Loucy (cell line): ENCODE data around the gene FITM2.

ENCODE experiments used
- H2AFZ ChIP-seq: fragments of 200-600 bp; sonication (generic); 2 replicates; pipeline ENCODE4 v1.6.0; 2016; ENCODE audit warnings: antibody characterized with exemption, mild to moderate bottlenecking, low read length, moderate library complexity
- H3F3A ChIP-seq: fragments of 200-600 bp; 2 replicates; pipeline ENCODE4 v1.6.0; 2016; ENCODE audit warnings: antibody characterized with exemption, low read depth, mild to moderate bottlenecking
- H3K27me3 ChIP-seq: fragments of 200-600 bp; sonication (generic); 2 replicates; pipeline ENCODE4 v1.6.1; 2014; ENCODE audit warnings: low read length, mild to moderate bottlenecking; ENCODE audit not compliant: insufficient read depth, poor library complexity, severe bottlenecking
- H3K36me3 ChIP-seq: fragments of 200-600 bp; sonication (generic); 2 replicates; pipeline ENCODE4 v1.6.1; 2016; ENCODE audit warnings: low read length; ENCODE audit not compliant: insufficient read depth
- H3K4me1 ChIP-seq: fragments of 200-600 bp; sonication (generic); 2 replicates; pipeline ENCODE4 v1.5.1; 2014; ENCODE audit warnings: low read length, mild to moderate bottlenecking; ENCODE audit not compliant: insufficient read depth, poor library complexity, severe bottlenecking
- H3K4me2 ChIP-seq: fragments of 200-600 bp; sonication (generic); 2 replicates; pipeline ENCODE4 v1.6.0; 2014; ENCODE audit warnings: antibody characterized with exemption, low read length, low read depth, mild to moderate bottlenecking; ENCODE audit not compliant: poor library complexity, severe bottlenecking
- H3K4me3 ChIP-seq: fragments of 200-600 bp; sonication (generic); 2 replicates; pipeline ENCODE4 v1.5.1; 2014; ENCODE audit warnings: low read length, mild to moderate bottlenecking, mixed read lengths; ENCODE audit not compliant: poor library complexity, severe bottlenecking
- H3K79me2 ChIP-seq: fragments of 200-600 bp; sonication (generic); 2 replicates; pipeline ENCODE4 v1.6.1; 2014; ENCODE audit warnings: low read length; ENCODE audit not compliant: insufficient read depth
- H3K9ac ChIP-seq: fragments of 200-600 bp; sonication (generic); 2 replicates; pipeline ENCODE4 v1.6.0; 2014; ENCODE audit warnings: mild to moderate bottlenecking, low read depth, low read length, moderate library complexity; ENCODE audit not compliant: poor library complexity, severe bottlenecking
- H3K9me2 ChIP-seq: fragments of 200-600 bp; sonication (generic); replicated peaks from 2 replicates; pipeline ENCODE4 v1.6.1; 2016; ENCODE audit warnings: low read depth, low read length, mixed read lengths
- H3K9me3 ChIP-seq: fragments of 200-600 bp; sonication (generic); 2 replicates; pipeline ENCODE4 v1.6.1; 2014; ENCODE audit warnings: mild to moderate bottlenecking, antibody characterized with exemption, low read length, low read depth; ENCODE audit not compliant: insufficient read depth
- H4K20me1 ChIP-seq: fragments of 200-600 bp; sonication (generic); 2 replicates; pipeline ENCODE4 v1.6.0; 2014; ENCODE audit warnings: antibody characterized with exemption, low read length, mild to moderate bottlenecking; ENCODE audit not compliant: insufficient read depth, poor library complexity, severe bottlenecking
- EZH2phosphoT487 ChIP-seq: fragments of 200-600 bp; IDR thresholded peaks from 2 replicates; pipeline ENCODE4 v1.6.1; 2018; ENCODE audit warnings: antibody characterized with exemption, mild to moderate bottlenecking, moderate library complexity, borderline replicate concordance
- TF ChIP-seq, protein P1 (sequence below): fragments of 200-600 bp; sonication (generic); conservative IDR thresholded peaks from 2 replicates; pipeline ENCODE4 v1.5.1; 2014; ENCODE audit warnings: mild to moderate bottlenecking, antibody characterized with exemption, low read length

Gene FITM2

DNA sequence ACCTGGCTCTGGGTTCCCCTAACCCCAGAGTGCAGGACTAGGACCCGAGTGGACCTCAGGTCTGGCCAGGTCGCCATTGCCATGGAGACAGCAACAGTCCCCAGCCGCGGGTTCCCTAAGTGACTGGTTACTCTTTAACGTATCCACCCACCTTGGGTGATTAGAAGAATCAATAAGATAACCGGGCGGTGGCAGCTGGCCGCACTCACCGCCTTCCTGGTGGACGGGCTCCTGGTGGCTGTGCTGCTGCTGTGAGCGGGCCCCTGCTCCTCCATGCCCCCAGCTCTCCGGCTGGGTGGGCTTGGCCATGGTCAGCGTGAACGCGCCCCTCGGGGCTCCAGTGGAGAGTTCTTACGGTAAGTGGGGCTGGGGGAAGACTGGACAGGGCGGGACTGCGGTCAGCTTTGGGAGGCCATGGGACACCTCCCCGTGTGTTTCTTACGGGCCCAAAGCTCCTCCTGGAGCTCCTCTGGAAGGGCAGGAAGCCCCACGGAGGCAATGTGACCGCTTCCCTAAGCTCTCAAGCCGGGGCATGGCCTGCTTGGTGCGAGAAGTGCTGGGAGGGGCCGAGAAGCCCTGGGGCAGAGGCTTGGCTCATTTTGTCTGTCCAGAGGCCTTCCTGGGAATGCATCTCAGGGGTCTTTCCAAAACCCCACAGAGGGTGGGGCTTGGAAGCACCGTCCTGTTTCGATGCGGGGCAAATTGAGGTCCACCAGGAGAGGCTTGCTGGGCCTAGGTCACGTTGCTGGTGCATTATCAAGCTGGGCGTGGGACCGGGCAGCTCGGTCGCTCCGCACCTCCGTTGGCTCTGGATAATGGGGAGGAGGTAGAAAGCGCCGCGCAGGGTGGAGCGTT is 44.7 kb upstream of the FITM2 start, which contains the start of gene HNF4A:
HNF4A (plus strand) TSS at position 202 of the 855 bp plus-strand sequence; CDS start at position 308, 106 bp downstream.
- H3K9me3 ChIP-seq: no peaks in the 10 kb centered on the region
- H3K4me3 ChIP-seq: no peak within 1 kb of the TSS
- TF ChIP-seq, protein P1, sequence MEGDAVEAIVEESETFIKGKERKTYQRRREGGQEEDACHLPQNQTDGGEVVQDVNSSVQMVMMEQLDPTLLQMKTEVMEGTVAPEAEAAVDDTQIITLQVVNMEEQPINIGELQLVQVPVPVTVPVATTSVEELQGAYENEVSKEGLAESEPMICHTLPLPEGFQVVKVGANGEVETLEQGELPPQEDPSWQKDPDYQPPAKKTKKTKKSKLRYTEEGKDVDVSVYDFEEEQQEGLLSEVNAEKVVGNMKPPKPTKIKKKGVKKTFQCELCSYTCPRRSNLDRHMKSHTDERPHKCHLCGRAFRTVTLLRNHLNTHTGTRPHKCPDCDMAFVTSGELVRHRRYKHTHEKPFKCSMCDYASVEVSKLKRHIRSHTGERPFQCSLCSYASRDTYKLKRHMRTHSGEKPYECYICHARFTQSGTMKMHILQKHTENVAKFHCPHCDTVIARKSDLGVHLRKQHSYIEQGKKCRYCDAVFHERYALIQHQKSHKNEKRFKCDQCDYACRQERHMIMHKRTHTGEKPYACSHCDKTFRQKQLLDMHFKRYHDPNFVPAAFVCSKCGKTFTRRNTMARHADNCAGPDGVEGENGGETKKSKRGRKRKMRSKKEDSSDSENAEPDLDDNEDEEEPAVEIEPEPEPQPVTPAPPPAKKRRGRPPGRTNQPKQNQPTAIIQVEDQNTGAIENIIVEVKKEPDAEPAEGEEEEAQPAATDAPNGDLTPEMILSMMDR: no peak
- TF ChIP-seq EZH2phosphoT487: no peak
- H3K4me1 ChIP-seq: no peaks in the 10 kb centered on the region
- H3K9ac ChIP-seq: no peak within 1 kb of the TSS
- no peaks in the 10 kb centered on the region for H3K36me3 ChIP-seq
- H2AFZ ChIP-seq: no peak within 1 kb of the TSS
- no peak within 1 kb of the TSS for H3K4me2 ChIP-seq
- no peaks in the 10 kb centered on the region for H3K79me2 ChIP-seq
- no peaks in the 10 kb centered on the region for H4K20me1 ChIP-seq
- no peaks in the 10 kb centered on the region for H3F3A ChIP-seq
- no peaks in the 10 kb centered on the region for H3K9me2 ChIP-seq
- no peaks in the 10 kb centered on the region for H3K27me3 ChIP-seq

DNA sequence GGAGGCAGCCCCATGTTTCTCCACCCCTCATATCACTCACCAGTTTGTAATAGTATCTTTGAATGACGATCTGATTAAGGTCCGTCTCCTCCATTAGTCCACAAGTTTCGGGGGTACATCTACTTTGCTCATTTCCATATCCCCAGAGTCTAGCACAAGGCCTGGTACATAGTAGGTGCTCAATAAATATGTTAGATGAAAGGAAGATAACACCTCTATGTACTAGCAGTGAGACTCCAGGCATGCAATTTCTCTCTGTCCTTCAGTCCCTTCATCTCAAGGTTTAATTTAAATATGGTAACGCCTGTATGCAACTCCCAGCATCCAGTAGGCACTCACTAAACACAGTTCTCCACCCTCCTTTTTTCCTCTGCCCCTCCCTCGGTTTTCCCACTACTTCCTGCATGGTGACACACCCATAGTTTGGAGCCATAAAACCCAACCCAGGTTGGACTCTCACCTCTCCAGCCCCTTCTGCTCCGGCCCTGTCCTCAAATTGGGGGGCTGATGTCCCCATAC is 44.0 kb upstream of the FITM2 start:
- Histone ChIP-seq H3K9me3 (no peaks in the 10 kb centered on the region), H3K4me3 (no peak overlapping the region), H3K9ac (no peak overlapping the region), H3K4me1 (no peaks in the 10 kb centered on the region), H2AFZ (no peak overlapping the region), H3K36me3 (no peaks in the 10 kb centered on the region), H3K4me2 (no peak overlapping the region), H3K9me2 (no peaks in the 10 kb centered on the region), H4K20me1 (no peaks in the 10 kb centered on the region), H3F3A (no peaks in the 10 kb centered on the region), H3K27me3 (no peaks in the 10 kb centered on the region), H3K79me2 (no peaks in the 10 kb centered on the region)
- no peak for TF ChIP-seq EZH2phosphoT487
- TF ChIP-seq, protein P1: no peak

DNA sequence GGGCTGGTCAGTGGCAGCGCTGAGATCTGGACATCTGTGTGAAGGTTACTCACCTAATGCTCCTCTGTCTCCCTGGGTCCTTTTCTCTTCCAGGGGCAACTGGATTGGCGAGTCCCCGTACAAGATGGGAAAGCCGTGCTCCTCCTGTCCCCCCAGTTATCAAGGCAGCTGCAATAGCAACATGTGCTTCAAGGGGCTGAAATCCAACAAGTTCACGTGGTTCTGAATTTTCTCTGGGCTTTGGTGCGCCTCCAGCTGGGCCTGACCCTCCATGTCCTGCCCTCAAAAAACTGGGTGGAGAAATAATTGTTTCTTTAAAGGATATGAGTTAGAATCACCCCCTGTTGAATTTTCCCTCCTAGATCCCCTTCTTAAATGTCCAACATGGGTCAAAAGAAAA is 39.6 kb upstream of the FITM2 start:
- H3K9ac ChIP-seq: no peak overlapping the region
- H3K79me2 ChIP-seq: no peaks in the 10 kb centered on the region
- TF ChIP-seq, protein P1: no peak
- no peak for TF ChIP-seq EZH2phosphoT487
- H3K4me2 ChIP-seq: no peak overlapping the region
- no peaks in the 10 kb centered on the region for H3K9me2 ChIP-seq
- H2AFZ ChIP-seq: no peak overlapping the region
- no peaks in the 10 kb centered on the region for H3F3A ChIP-seq
- H3K36me3 ChIP-seq: no peaks in the 10 kb centered on the region
- no peaks in the 10 kb centered on the region for H3K27me3 ChIP-seq
- H3K4me1 ChIP-seq: no peaks in the 10 kb centered on the region
- no peak overlapping the region for H3K4me3 ChIP-seq
- H3K9me3 ChIP-seq: no peaks in the 10 kb centered on the region
- H4K20me1 ChIP-seq: no peaks in the 10 kb centered on the region
